AG10803 (cell line): ENCODE results near the gene PSPC1.

Experiments
- DNase-seq: peaks from one replicate; pipeline ENCODE4 v3.0.0; 2010; ENCODE audit warnings: low read depth
- H3K4me3 ChIP-seq: 2 replicates; pipeline ENCODE4 v1.5.1; 2011; ENCODE audit warnings: mild to moderate bottlenecking, low read length, control low read depth
- TF ChIP-seq, protein P1 (sequence below): conservative IDR thresholded peaks from 2 replicates; pipeline ENCODE4 v1.5.1; 2011; ENCODE audit warnings: mild to moderate bottlenecking, low read length, control low read depth, inconsistent platforms

PSPC1 gene

DNA sequence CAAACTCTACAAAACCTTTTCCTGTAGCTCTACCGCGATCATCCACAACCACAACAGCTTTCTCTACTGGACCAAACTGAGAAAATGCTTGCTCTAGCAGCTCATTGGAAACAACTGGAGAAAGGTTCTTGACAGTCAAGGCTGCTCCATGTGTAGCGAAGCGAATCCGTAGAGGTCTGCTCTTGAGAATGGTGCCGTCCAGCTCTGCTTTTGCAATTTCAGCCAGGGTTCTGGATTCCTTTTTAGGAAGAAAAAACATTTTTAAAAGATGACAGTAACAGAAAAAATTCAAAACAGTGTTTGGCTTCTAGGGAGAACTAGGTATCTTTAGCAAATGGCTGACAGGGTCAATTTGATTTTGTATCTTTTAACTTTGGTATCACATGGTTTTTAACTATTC, 10.4 kb downstream of the PSPC1 start:
- DNase-seq, result peak; percentile 32
- no peak overlapping the region for H3K4me3 ChIP-seq
- TF ChIP-seq, protein P1, sequence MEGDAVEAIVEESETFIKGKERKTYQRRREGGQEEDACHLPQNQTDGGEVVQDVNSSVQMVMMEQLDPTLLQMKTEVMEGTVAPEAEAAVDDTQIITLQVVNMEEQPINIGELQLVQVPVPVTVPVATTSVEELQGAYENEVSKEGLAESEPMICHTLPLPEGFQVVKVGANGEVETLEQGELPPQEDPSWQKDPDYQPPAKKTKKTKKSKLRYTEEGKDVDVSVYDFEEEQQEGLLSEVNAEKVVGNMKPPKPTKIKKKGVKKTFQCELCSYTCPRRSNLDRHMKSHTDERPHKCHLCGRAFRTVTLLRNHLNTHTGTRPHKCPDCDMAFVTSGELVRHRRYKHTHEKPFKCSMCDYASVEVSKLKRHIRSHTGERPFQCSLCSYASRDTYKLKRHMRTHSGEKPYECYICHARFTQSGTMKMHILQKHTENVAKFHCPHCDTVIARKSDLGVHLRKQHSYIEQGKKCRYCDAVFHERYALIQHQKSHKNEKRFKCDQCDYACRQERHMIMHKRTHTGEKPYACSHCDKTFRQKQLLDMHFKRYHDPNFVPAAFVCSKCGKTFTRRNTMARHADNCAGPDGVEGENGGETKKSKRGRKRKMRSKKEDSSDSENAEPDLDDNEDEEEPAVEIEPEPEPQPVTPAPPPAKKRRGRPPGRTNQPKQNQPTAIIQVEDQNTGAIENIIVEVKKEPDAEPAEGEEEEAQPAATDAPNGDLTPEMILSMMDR, result no peak

DNA sequence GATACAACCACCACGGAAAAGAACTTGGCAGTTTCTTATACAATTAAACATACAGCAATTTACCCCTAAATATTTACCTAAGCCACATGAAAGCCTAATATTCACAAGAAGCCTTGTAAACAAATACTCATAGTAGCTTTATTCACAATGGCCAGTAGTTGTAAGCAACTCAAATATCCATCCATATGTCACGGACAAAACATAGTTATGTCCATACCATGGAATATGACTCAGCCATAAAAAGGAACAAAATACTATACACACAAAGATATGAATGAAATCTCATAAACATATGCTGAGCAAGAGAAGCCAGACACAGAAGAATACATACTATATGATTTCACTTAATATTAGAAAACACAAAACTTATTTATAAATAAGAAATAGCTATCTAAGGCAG, 12.9 kb downstream of the PSPC1 start:
- TF ChIP-seq, protein P1, result no peak
- H3K4me3 ChIP-seq, result no peak overlapping the region
- DNase-seq, result no peak

DNA sequence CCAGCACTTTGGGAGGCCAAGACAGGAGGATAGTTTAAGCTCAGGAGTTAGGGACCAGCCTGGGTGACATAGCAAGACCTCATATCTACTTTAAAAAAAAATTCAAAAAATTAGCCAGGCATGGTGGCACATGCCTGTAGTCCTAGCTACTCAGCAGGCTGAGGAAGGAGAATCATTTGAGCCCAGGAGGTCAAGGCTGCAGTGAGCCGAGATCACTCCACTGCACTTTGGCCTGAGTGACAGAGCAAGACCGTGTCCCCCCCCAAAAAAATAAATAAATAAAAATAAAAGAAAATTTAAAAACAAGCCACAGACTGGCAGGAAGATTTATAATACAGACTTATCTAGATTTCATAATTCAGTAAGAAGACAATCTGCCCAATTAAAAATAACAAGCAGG, 14.8 kb downstream of the PSPC1 start:
- no peak overlapping the region for H3K4me3 ChIP-seq
- TF ChIP-seq, protein P1, result no peak
- DNase-seq, result no peak

DNA sequence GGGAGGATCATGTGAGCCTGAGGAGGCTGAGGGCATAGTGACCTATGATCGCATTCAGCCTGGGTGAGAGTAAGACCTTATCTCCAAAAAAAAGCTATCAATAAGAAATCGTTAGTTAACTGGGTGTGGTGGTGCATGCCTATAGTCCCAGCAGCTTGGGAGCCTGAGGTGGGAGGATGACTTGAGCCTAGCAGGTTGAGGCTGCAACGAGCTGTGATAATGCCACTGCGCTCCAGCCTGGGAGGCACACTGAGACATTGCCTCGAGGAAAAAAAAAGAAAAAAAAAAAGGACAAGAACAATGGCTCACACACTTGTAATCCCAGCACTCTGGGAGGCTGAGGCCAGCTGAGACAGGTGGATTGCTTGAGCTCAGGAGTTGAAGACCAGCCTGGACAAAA, 16.2 kb downstream of the PSPC1 start:
- no peak overlapping the region for H3K4me3 ChIP-seq
- DNase-seq, result no peak
- TF ChIP-seq, protein P1, result no peak

DNA sequence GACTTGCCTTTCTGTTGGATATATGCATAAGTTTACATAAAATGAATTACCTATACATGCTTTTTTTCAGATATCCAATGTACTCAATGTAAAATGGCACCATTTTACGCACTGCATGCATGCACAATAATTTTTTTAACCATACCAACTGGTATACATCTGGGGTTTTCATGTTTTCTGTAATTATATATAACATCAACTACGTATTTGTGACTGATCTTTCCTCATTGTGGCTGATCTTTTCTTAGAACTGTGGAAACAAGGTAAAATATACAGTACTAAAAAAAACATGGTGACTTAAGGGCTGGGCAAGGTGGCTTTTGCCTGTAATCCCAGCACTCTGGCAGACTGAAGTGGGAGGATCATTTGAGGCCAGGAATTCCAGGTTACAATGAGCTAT, 18.5 kb downstream of the PSPC1 start:
- TF ChIP-seq, protein P1, result no peak
- no peak for DNase-seq
- no peak overlapping the region for H3K4me3 ChIP-seq

DNA sequence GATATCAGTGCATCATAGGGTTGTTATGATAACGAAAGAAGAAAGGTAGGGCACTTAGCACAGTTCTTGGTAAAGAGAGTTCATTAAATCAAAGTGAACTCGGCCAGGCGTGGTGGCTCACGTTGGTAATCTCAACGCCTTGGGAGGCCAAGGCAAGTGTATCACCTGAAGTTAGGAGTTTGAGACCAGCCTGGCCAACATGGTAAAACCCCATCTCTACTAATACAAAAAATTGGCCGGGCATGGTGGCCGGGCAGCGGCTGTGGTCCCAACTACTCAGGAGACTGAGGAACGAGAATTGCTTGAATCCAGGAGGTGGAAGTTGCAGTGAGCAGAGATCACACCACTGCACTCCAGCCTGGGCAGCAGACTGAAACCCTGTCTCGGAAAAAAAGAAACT, 19.1 kb downstream of the PSPC1 start:
- TF ChIP-seq, protein P1, result no peak
- no peak for DNase-seq

DNA sequence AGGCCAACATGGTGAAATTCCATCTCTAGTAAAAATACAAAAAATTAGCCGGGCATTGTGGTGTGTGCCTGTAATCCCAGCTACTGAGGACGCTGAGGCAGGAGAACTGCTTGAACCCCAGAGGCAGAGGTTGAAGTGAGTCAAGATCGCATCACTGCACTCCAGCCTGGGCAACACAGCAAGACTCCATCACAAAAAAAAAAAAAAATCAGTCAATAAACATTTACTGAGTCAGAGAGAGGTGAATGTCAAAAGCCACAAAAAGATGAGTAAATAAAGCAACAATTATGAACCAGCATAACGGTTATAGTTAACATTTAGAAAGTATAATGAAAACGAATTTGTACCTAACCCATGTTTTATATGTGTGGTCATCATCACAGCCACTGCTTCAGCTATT, 23.1 kb downstream of the PSPC1 start:
- TF ChIP-seq, protein P1, result no peak
- DNase-seq, result no peak
- H3K4me3 ChIP-seq, result no peak overlapping the region

More for the DNA sequence above, 19.1 kb downstream of the PSPC1 start:
- H3K4me3 ChIP-seq, result no peak overlapping the region
